ENCODE measurements around the gene PPP5C.

DNA sequence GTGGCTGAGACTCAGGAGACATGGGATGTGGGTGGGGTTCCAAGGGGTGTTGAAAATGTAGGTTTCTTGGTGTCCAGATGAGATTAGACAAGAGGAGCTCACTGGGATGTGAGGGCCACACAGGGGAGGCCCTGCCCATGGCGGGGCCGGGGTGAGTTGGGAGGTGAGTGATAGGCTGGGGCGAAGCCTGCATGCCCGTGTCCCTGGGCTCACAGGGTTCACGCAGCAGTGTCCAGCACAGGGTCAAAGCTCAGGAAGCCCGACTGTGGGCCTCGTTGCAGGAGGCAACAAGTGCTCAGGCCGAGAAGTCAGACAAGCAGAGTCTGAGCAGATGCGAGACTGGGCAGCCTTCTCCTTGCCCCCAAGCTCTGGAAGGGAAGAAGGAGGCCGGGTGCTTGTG lies 39.3 kb downstream of the PPP5C start:
- TF ChIP-seq, protein P1, sequence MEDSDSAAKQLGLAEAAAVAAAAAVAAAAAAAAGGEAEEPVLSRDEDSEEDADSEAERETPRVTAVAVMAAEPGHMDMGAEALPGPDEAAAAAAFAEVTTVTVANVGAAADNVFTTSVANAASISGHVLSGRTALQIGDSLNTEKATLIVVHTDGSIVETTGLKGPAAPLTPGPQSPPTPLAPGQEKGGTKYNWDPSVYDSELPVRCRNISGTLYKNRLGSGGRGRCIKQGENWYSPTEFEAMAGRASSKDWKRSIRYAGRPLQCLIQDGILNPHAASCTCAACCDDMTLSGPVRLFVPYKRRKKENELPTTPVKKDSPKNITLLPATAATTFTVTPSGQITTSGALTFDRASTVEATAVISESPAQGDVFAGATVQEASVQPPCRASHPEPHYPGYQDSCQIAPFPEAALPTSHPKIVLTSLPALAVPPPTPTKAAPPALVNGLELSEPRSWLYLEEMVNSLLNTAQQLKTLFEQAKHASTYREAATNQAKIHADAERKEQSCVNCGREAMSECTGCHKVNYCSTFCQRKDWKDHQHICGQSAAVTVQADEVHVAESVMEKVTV (CRISPR knock-in tag; IDR thresholded peaks at IDR 0.05): no peak
- TF ChIP-seq ZNF217 (CRISPR knock-in tag; IDR thresholded peaks at IDR 0.05): no peak
- TF ChIP-seq CTCF (IDR thresholded peaks at IDR 0.05 in 2 of 3, conservative IDR thresholded peaks at IDR 0.05 in 1 of 3; ENCODE audit: insufficient read depth in 2 of 3, low read depth in 1 of 3, low read length in 3 of 3): no peak
- no peak for TF ChIP-seq TFAP4 (CRISPR knock-in tag; IDR thresholded peaks at IDR 0.05; ENCODE audit: borderline replicate concordance)
- TF ChIP-seq GABPA (tag; conservative IDR thresholded peaks at IDR 0.05; ENCODE audit: low read depth): no peak
- TF ChIP-seq POLR3A (IDR thresholded peaks at IDR 0.05; ENCODE audit: borderline replicate concordance, extremely low read depth, insufficient read depth, insufficient read length): no peak
